PC-3 (cell line): Measurements from ENCODE around the gene ENOX2.

Experiments
- CTCF ChIP-seq: fragments of 300-600 bp; sonication (generic); conservative IDR thresholded peaks from 2 replicates; pipeline ENCODE4 v1.5.1; 2017; ENCODE audit warnings: antibody characterized with exemption, low read depth, mild to moderate bottlenecking, low read length
- EZH2 ChIP-seq: fragments of 300-600 bp; sonication (generic); IDR thresholded peaks from one replicate; pipeline ENCODE4 v1.6.1; 2017; ENCODE audit warnings: antibody characterized with exemption, mild to moderate bottlenecking, low read length; ENCODE audit not compliant: unreplicated experiment

GRCh38 chrX:130625386-130625785 lies 277.6 kb downstream of the ENOX2 start:
- TF ChIP-seq CTCF (no peak), EZH2 (no peak)
